Breast epithelium (tissue), 3 donors: ENCODE results near the gene RNF40.

ENCODE experiments used
- POLR2A ChIP-seq: fragments of 450-650 bp; IDR thresholded peaks from one replicate; pipeline ENCODE4 v1.6.1; 2016; ENCODE audit warnings: antibody characterized with exemption, mild to moderate bottlenecking, moderate library complexity
- TF ChIP-seq, protein P1 (sequence below), 3 donors: fragments of 450-650 bp; IDR thresholded peaks; one replicate each; pipeline ENCODE4 v1.5.1; 2016 to 2017; ENCODE audit warnings: antibody characterized with exemption in 3 of 3, mild to moderate bottlenecking in 3 of 3, moderate library complexity in 3 of 3

DNA sequence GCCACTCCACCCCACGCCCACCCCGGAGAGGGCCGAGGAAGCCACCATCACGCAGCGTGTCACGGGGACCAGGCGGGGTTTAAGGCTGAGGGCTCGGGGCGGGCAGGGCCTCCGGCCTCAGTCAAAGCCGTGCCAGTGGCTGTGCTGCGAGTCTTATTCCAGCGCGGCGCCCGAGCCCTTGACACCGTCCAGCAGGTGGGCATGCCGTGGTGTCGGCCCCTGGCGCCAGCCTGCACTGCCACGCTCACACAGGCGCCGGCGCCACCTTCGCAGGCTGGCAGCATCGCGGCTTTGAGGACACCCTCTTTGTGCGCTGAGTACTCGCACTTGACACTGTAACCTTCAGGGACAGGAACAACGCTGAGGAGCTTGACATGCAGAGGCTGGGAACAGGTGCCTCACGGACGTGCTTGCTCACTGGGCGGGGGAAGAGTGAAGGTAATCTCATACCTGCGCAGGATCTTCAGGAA, 58.9 kb downstream of the RNF40 start:
- TF ChIP-seq POLR2A = no peak
- TF ChIP-seq, protein P1, sequence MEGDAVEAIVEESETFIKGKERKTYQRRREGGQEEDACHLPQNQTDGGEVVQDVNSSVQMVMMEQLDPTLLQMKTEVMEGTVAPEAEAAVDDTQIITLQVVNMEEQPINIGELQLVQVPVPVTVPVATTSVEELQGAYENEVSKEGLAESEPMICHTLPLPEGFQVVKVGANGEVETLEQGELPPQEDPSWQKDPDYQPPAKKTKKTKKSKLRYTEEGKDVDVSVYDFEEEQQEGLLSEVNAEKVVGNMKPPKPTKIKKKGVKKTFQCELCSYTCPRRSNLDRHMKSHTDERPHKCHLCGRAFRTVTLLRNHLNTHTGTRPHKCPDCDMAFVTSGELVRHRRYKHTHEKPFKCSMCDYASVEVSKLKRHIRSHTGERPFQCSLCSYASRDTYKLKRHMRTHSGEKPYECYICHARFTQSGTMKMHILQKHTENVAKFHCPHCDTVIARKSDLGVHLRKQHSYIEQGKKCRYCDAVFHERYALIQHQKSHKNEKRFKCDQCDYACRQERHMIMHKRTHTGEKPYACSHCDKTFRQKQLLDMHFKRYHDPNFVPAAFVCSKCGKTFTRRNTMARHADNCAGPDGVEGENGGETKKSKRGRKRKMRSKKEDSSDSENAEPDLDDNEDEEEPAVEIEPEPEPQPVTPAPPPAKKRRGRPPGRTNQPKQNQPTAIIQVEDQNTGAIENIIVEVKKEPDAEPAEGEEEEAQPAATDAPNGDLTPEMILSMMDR (IDR thresholded peaks at IDR 0.05) = no peak
